ENCODE results near the gene LPCAT2. TPM values are rescaled to one million over a fixed set of nuclear protein-coding genes. Genes with fewer than 3 reads are reported as not detected.

LPCAT2 gene
- total RNA-seq, 2 donors from 2014 or later: 20.5 to 21.1 TPM

DNA sequence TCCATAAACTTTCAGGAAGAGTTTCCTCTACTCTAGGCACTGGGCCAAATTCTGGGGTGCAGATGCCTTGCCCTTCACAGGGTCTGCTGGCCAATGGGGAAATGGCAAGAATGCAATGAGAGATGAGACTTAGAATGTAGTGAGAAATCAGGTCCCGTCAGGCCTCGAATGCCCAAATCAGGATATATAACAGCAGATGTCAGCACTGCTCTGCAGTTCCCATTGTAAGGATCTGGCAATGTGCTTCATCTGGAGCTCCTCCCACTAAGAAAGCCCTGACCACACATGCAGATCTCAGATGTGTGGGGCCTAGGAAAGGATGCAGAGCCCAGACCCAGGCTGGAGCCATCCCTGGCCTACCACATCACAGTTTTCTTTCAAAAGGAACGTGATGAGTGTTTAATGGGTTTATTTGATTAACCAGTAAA, 13.9 kb upstream of the LPCAT2 start:
- ATAC-seq (ENCODE audit: insufficient number of reproducible peaks, low FRiP score, low read depth) (no peak), DNase-seq (ENCODE audit: low spot score) (no peak)
- H3K36me3 ChIP-seq: peaks cover 11% of the 10 kb centered on the region
- H3K9me3 ChIP-seq: no peaks in the 10 kb centered on the region
- no peaks in the 10 kb centered on the region for H3K27me3 ChIP-seq (replicated peaks; ENCODE audit: insufficient read depth)
- TF ChIP-seq CTCF (IDR thresholded peaks at IDR 0.05): no peak
- no peak overlapping the region for H3K27ac ChIP-seq
- H3K4me1 ChIP-seq (ENCODE audit: control insufficient read depth in 1 of 2, low read depth in 2 of 2): peaks cover 4 to 22% of the 10 kb centered on the region in 2 donors
- H3K4me3 ChIP-seq: no peak overlapping the region

- H3K9me3 ChIP-seq: no peaks in the 10 kb centered on the region
- DNase-seq (ENCODE audit: low spot score): no peak
- no peak overlapping the region for H3K27ac ChIP-seq
- H3K4me3 ChIP-seq: no peak overlapping the region
- no peak for TF ChIP-seq CTCF (IDR thresholded peaks at IDR 0.05)
- peaks cover 9% of the 10 kb centered on the region for H3K36me3 ChIP-seq
- H3K4me1 ChIP-seq (ENCODE audit: control insufficient read depth in 1 of 2, low read depth in 2 of 2): peaks cover 12 to 30% of the 10 kb centered on the region in 2 donors
- no peak for ATAC-seq (ENCODE audit: insufficient number of reproducible peaks, low FRiP score, low read depth)
- no peaks in the 10 kb centered on the region for H3K27me3 ChIP-seq (replicated peaks; ENCODE audit: insufficient read depth)
These were observed 13.1 kb upstream of the LPCAT2 start for GRCh38 chr16:55495616-55496289.

GRCh38 chr16:55496509-55497145, 12.2 kb upstream of the LPCAT2 start:
- Histone ChIP-seq H3K9me3 (no peaks in the 10 kb centered on the region), H3K4me1 (ENCODE audit: control insufficient read depth in 1 of 2, low read depth in 2 of 2) (peaks cover 13 to 36% of the 10 kb centered on the region in 2 donors), H3K4me3 (no peak overlapping the region), H3K27ac (no peak overlapping the region), H3K36me3 (peaks cover 9% of the 10 kb centered on the region), H3K27me3 (replicated peaks; ENCODE audit: insufficient read depth) (no peaks in the 10 kb centered on the region)
- no peak for TF ChIP-seq CTCF (IDR thresholded peaks at IDR 0.05)
- ATAC-seq (ENCODE audit: insufficient number of reproducible peaks, low FRiP score, low read depth) (no peak), DNase-seq (ENCODE audit: low spot score) (no peak)

DNA sequence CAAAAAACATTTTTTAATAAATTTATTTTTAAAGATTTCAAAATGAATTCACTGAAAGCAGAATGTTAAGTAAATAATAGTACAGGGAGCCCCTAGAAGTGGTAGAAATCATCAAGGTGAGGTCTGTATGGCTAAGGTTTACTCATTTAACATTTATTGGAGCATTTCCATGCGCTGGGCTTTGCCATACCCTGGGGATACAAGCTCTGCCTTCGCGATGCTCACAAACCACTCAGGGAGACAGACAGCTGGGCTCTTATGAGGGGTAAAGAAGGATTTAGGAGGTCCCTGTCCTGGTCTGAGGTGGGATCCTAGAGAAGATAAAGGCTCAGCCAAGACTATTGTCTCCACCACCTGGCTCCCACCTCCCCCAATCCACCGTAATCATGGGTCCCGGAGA, 11.3 kb upstream of the LPCAT2 start:
- no peak overlapping the region for H3K4me3 ChIP-seq
- ATAC-seq (ENCODE audit: insufficient number of reproducible peaks, low FRiP score, low read depth) (no peak), DNase-seq (ENCODE audit: low spot score) (no peak)
- H3K9me3 ChIP-seq: no peaks in the 10 kb centered on the region
- peaks cover 9% of the 10 kb centered on the region for H3K36me3 ChIP-seq
- no peak for TF ChIP-seq CTCF (IDR thresholded peaks at IDR 0.05)
- H3K27ac ChIP-seq: no peak overlapping the region
- H3K4me1 ChIP-seq (ENCODE audit: control insufficient read depth in 1 of 2, low read depth in 2 of 2): peaks cover 14 to 45% of the 10 kb centered on the region in 2 donors
- no peaks in the 10 kb centered on the region for H3K27me3 ChIP-seq (replicated peaks; ENCODE audit: insufficient read depth)

DNA sequence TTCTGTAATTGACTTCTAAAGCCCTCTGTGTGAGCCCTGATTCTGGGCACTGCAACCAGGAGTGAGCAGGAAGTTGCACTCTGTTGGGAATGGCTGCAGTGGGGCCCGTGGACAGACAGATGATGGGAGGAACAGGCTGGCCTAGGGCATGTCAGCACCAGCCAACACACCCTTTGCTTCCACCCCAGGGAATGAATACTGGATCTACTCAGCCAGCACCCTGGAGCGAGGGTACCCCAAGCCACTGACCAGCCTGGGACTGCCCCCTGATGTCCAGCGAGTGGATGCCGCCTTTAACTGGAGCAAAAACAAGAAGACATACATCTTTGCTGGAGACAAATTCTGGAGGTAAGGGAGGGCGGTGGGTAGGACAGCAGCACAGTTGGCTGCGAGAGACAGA, 10.8 kb upstream of the LPCAT2 start:
- peaks cover 9% of the 10 kb centered on the region for H3K36me3 ChIP-seq
- ATAC-seq (ENCODE audit: insufficient number of reproducible peaks, low FRiP score, low read depth) (no peak), DNase-seq (ENCODE audit: low spot score) (no peak)
- H3K27ac ChIP-seq: no peak overlapping the region
- TF ChIP-seq CTCF (IDR thresholded peaks at IDR 0.05): no peak
- H3K4me1 ChIP-seq (ENCODE audit: control insufficient read depth in 1 of 2, low read depth in 2 of 2): peaks cover 19 to 51% of the 10 kb centered on the region in 2 donors
- no peaks in the 10 kb centered on the region for H3K27me3 ChIP-seq (replicated peaks; ENCODE audit: insufficient read depth)
- H3K4me3 ChIP-seq: no peak overlapping the region
- no peaks in the 10 kb centered on the region for H3K9me3 ChIP-seq

Data from thoracic aorta (tissue), 2 donors.